ENCODE results near the gene STPG3.

The STPG3 gene

DNA sequence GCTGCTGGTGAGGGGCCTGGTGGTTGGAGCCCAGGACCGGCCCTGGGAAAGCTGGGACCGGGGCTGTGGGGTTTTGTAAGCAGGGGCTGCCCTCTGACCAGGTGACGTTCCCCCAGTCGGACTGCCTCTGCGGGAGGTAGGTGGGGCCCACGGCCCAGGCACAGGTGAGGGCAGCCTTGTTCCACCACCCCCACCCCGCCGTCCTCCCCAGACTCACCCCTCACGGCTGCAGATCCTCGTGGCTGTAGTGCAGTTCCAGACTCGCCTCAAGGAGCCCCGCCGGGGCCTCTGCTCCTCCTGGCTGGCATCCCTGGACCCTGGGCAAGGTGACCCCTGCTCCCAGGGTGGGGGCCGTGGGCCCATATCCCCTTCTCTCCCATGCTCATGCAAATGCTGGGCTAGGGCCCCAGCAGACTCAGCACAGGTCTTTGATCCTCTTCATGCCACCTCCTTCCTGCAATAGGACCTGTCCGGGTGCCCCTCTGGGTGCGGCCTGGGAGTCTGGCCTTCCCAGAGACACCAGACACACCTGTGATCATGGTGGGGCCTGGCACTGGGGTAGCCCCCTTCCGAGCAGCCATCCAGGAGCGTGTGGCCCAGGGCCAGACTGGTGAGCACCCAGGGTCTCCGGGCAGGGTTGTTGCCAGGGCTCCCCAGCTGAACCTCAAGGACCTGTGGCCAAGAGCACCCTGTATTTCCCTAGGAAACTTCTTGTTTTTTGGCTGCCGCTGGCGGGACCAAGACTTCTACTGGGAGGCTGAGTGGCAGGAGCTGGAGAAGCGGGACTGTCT lies 35.7 kb upstream of the STPG3 start:
- Histone ChIP-seq H2AFZ (ENCODE audit: low read length) (no peak overlapping the region), H3K4me2 (ENCODE audit: low read length) (no peak overlapping the region), H3K4me1 (ENCODE audit: insufficient read depth, low read length, severe bottlenecking) (peaks cover 20% of the 10 kb centered on the region), H3F3A (ENCODE audit: insufficient read depth, low read length) (no peaks in the 10 kb centered on the region), H3K36me3 (ENCODE audit: insufficient read depth, low read length) (peaks cover 6% of the 10 kb centered on the region; the same call in 1 of the 2 replicates), H3K9me3 (ENCODE audit: low read length) (no peaks in the 10 kb centered on the region), H3K79me2 (ENCODE audit: insufficient read depth, low read length) (no peaks in the 10 kb centered on the region), H4K20me1 (ENCODE audit: insufficient read depth, low read length) (no peaks in the 10 kb centered on the region), H3K4me3 (ENCODE audit: low read depth, low read length, poor library complexity, severe bottlenecking) (no peak overlapping the region), H3K9me2 (ENCODE audit: low read depth, low read length) (no peaks in the 10 kb centered on the region), H3K27ac (ENCODE audit: low read depth, low read length, poor library complexity, severe bottlenecking) (no peak overlapping the region), H3K27me3 (ENCODE audit: insufficient read depth, low read length) (no peaks in the 10 kb centered on the region), H3K9ac (ENCODE audit: low read length) (no peak overlapping the region)
- TF ChIP-seq EZH2 (IDR thresholded peaks at IDR 0.05; ENCODE audit: borderline replicate concordance, low read length): no peak
- TF ChIP-seq, protein P1, sequence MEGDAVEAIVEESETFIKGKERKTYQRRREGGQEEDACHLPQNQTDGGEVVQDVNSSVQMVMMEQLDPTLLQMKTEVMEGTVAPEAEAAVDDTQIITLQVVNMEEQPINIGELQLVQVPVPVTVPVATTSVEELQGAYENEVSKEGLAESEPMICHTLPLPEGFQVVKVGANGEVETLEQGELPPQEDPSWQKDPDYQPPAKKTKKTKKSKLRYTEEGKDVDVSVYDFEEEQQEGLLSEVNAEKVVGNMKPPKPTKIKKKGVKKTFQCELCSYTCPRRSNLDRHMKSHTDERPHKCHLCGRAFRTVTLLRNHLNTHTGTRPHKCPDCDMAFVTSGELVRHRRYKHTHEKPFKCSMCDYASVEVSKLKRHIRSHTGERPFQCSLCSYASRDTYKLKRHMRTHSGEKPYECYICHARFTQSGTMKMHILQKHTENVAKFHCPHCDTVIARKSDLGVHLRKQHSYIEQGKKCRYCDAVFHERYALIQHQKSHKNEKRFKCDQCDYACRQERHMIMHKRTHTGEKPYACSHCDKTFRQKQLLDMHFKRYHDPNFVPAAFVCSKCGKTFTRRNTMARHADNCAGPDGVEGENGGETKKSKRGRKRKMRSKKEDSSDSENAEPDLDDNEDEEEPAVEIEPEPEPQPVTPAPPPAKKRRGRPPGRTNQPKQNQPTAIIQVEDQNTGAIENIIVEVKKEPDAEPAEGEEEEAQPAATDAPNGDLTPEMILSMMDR (IDR thresholded peaks at IDR 0.05; ENCODE audit: low read length): no peak

DNA sequence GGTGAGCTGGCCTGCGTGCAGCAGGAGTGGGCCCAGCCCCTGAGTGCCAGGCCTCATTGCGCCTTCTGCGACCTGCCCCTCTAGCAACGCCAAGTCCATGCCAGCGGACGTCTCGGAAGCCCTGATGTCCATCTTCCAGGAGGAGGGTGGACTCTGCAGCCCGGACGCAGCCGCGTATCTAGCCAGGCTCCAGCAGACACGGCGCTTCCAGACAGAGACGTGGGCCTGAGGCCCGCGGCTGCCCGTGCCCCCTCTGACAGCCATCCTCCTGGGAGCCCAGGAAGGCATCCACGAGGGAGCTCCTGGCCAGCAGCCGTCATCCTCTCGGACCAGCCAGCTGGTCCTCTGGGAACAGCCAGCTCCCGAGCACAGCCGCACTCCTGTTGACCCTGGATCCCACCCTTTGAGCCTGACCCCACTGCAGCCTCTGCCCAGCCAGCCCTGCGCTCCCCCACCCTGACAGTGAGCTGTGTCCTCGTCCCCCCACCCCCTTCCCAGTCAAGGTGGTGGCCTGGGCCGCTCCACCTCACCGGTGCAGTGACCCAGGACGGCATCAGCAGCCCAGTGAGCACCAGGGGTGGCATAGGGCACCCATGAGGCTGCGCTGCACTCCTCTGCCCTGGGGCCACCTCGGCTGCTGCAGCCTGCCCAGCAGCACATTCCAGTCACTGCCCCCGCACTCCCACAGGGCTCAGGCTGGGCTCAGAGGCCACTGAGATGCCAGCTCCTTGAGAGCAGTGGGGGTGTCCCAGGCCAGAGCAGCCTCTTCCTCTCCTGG lies 34.7 kb upstream of the STPG3 start:
- TF ChIP-seq, protein P1 (IDR thresholded peaks at IDR 0.05; ENCODE audit: low read length): no peak
- no peak for TF ChIP-seq EZH2 (IDR thresholded peaks at IDR 0.05; ENCODE audit: borderline replicate concordance, low read length)
- no peaks in the 10 kb centered on the region for H4K20me1 ChIP-seq (ENCODE audit: insufficient read depth, low read length)
- H3K79me2 ChIP-seq (ENCODE audit: insufficient read depth, low read length): no peaks in the 10 kb centered on the region
- H2AFZ ChIP-seq (ENCODE audit: low read length): no peak overlapping the region
- peaks cover 6% of the 10 kb centered on the region; the same call in 1 of the 2 replicates for H3K36me3 ChIP-seq (ENCODE audit: insufficient read depth, low read length)
- H3K9ac ChIP-seq (ENCODE audit: low read length): no peak overlapping the region; the same call in 1 of the 2 replicates
- H3K4me1 ChIP-seq (ENCODE audit: insufficient read depth, low read length, severe bottlenecking): peaks cover 20% of the 10 kb centered on the region
- H3K27me3 ChIP-seq (ENCODE audit: insufficient read depth, low read length): no peaks in the 10 kb centered on the region
- H3K27ac ChIP-seq (ENCODE audit: low read depth, low read length, poor library complexity, severe bottlenecking): no peak overlapping the region
- no peak overlapping the region for H3K4me2 ChIP-seq (ENCODE audit: low read length)
- H3K9me2 ChIP-seq (ENCODE audit: low read depth, low read length): no peaks in the 10 kb centered on the region
- no peak overlapping the region for H3K4me3 ChIP-seq (ENCODE audit: low read depth, low read length, poor library complexity, severe bottlenecking)
- no peaks in the 10 kb centered on the region for H3K9me3 ChIP-seq (ENCODE audit: low read length)
- no peaks in the 10 kb centered on the region for H3F3A ChIP-seq (ENCODE audit: insufficient read depth, low read length)

DNA sequence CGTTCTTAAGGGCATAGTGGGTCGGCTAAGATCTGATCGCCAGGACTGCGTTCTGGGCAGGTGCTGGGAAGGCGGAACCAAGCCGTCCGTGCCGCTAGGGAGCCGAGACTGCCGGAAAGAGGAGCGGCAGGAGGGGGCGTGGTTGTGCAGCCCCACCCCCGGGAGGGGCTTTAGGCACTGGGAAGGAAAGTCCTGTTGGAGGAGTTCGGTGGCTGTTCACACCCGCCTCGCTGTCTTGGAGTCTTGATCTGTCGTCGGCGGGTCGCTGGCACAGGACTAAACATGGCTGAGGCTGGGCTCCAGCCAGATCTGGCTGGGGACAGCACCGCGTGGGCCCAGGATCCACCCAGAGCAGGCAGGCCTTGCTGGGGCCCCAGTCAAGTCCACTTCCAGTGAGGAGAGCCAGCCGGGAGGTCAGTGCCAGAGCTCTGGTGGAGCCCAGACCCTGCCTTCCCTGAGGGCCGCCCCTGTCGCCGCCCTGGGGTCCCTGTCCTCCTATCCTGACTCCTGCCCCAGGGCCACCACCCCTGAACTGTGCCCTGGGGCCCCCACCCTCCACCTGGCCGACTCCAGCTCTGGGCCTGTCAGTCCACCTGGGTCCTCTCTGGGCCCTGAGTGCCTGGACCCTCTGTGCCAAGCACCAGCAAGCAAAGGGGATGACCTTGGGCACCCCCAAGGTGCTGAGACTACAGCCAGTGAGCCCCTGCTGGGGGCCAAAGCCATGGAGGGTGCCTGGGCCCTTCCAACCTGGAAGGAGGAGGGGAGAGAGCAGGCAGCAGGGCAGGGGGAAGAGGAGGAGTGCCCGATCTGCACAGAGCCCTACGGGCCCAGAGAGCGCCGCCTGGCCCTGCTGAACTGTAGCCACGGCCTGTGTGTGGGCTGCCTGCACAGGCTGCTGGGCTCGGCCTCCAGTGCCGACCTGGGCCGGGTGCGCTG lies 33.5 kb upstream of the STPG3 start:
- no peak for TF ChIP-seq EZH2 (IDR thresholded peaks at IDR 0.05; ENCODE audit: borderline replicate concordance, low read length)
- TF ChIP-seq, protein P1 (IDR thresholded peaks at IDR 0.05; ENCODE audit: low read length): no peak
- H3K79me2 ChIP-seq (ENCODE audit: insufficient read depth, low read length): no peaks in the 10 kb centered on the region
- H3K4me3 ChIP-seq (ENCODE audit: low read depth, low read length, poor library complexity, severe bottlenecking): no peak overlapping the region
- peak overlapping the region; percentile 54; the same call in 1 of the 2 replicates for H3K4me2 ChIP-seq (ENCODE audit: low read length)
- H3K36me3 ChIP-seq (ENCODE audit: insufficient read depth, low read length): peaks cover 6% of the 10 kb centered on the region; the same call in 1 of the 2 replicates
- no peaks in the 10 kb centered on the region for H3K27me3 ChIP-seq (ENCODE audit: insufficient read depth, low read length)
- no peaks in the 10 kb centered on the region for H4K20me1 ChIP-seq (ENCODE audit: insufficient read depth, low read length)
- no peaks in the 10 kb centered on the region for H3K9me2 ChIP-seq (ENCODE audit: low read depth, low read length)
- no peak overlapping the region; the same call in 1 of the 2 replicates for H3K9ac ChIP-seq (ENCODE audit: low read length)
- no peak overlapping the region for H3K27ac ChIP-seq (ENCODE audit: low read depth, low read length, poor library complexity, severe bottlenecking)
- H3K9me3 ChIP-seq (ENCODE audit: low read length): no peaks in the 10 kb centered on the region
- no peak overlapping the region for H2AFZ ChIP-seq (ENCODE audit: low read length)
- H3F3A ChIP-seq (ENCODE audit: insufficient read depth, low read length): no peaks in the 10 kb centered on the region
- H3K4me1 ChIP-seq (ENCODE audit: insufficient read depth, low read length, severe bottlenecking): peaks cover 23% of the 10 kb centered on the region

Data from OCI-LY1 (cell line).